ENCODE results near the gene ABCC1. TPM values are rescaled to one million over a fixed set of nuclear protein-coding genes. Genes with fewer than 3 reads are reported as not detected.

The ABCC1 gene
- total RNA-seq, 4 donors from 2014 or later, result 12.1 to 39.2 (median 18.6) TPM

DNA sequence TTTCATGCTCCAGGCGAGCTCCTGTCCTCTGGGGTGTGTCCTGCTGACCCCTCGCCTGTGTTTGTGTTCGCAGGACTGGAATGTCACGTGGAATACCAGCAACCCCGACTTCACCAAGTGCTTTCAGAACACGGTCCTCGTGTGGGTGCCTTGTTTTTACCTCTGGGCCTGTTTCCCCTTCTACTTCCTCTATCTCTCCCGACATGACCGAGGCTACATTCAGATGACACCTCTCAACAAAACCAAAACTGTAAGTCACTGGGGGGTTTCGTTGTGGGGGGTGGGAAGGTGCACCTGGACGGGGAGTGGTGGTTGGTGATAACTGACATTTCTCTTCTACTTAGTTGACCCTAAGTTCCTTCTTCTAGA is 58.3 kb downstream of the ABCC1 start:
- Histone ChIP-seq H3K27ac (no peak overlapping the region), H3K4me3 (no peak overlapping the region), H3K27me3 (no peaks in the 10 kb centered on the region), H3K9me3 (no peaks in the 10 kb centered on the region), H3K36me3 (no peaks in the 10 kb centered on the region), H3K4me1 (no peaks in the 10 kb centered on the region)
- no peak for DNase-seq
- TF ChIP-seq, protein P1, sequence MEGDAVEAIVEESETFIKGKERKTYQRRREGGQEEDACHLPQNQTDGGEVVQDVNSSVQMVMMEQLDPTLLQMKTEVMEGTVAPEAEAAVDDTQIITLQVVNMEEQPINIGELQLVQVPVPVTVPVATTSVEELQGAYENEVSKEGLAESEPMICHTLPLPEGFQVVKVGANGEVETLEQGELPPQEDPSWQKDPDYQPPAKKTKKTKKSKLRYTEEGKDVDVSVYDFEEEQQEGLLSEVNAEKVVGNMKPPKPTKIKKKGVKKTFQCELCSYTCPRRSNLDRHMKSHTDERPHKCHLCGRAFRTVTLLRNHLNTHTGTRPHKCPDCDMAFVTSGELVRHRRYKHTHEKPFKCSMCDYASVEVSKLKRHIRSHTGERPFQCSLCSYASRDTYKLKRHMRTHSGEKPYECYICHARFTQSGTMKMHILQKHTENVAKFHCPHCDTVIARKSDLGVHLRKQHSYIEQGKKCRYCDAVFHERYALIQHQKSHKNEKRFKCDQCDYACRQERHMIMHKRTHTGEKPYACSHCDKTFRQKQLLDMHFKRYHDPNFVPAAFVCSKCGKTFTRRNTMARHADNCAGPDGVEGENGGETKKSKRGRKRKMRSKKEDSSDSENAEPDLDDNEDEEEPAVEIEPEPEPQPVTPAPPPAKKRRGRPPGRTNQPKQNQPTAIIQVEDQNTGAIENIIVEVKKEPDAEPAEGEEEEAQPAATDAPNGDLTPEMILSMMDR (IDR thresholded peaks at IDR 0.05), result no peak
- TF ChIP-seq POLR2A (IDR thresholded peaks at IDR 0.05), result no peak
- intact Hi-C loops (cut with DNase I; ENCODE audit: low total_unique reads), result no loop called here

- intact Hi-C loops (cut with DNase I; ENCODE audit: low total_unique reads), result no loop called here
- Histone ChIP-seq H3K4me1 (no peaks in the 10 kb centered on the region), H3K9me3 (no peaks in the 10 kb centered on the region), H3K27me3 (no peaks in the 10 kb centered on the region), H3K4me3 (no peak overlapping the region), H3K27ac (no peak overlapping the region), H3K36me3 (no peaks in the 10 kb centered on the region)
- no peak for DNase-seq
- no peak for TF ChIP-seq POLR2A (IDR thresholded peaks at IDR 0.05)
- TF ChIP-seq, protein P1 (IDR thresholded peaks at IDR 0.05), result no peak
These were observed 59.2 kb downstream of the ABCC1 start for GRCh38 chr16:16008666-16009065.

DNA sequence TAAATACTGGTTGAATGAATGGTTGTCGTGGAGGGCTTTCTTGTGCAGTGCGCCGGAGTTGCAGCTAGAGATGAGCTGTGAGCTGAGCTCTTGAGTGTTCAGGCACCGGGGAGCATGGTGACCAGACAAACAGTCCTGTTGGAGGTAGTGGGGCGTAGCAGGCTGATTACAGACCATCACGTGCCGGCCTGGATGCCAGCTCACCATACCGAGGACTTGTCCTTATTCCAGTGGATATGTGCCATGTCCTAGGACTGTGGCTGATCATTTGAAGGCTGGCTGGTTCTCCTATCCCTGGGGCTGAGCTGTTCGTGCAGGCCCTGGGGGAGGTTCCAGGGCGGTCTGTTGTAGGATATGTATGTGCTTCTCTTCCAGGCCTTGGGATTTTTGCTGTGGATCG is 60.0 kb downstream of the ABCC1 start:
- DNase-seq, result no peak
- H3K4me3 ChIP-seq, result no peak overlapping the region
- TF ChIP-seq POLR2A (IDR thresholded peaks at IDR 0.05), result no peak
- no peaks in the 10 kb centered on the region for H3K9me3 ChIP-seq
- no peaks in the 10 kb centered on the region for H3K36me3 ChIP-seq
- H3K27me3 ChIP-seq, result no peaks in the 10 kb centered on the region
- H3K27ac ChIP-seq, result no peak overlapping the region
- intact Hi-C loops (cut with DNase I; ENCODE audit: low total_unique reads), result no loop called here
- H3K4me1 ChIP-seq, result no peaks in the 10 kb centered on the region

GRCh38 chr16:16010194-16010593 is 60.8 kb downstream of the ABCC1 start:
- Histone ChIP-seq H3K36me3 (no peaks in the 10 kb centered on the region), H3K4me1 (no peaks in the 10 kb centered on the region), H3K27ac (no peak overlapping the region), H3K27me3 (no peaks in the 10 kb centered on the region), H3K9me3 (no peaks in the 10 kb centered on the region), H3K4me3 (no peak overlapping the region)
- intact Hi-C loops (cut with DNase I; ENCODE audit: low total_unique reads), result no loop called here
- TF ChIP-seq, protein P1 (IDR thresholded peaks at IDR 0.05), result no peak
- TF ChIP-seq POLR2A (IDR thresholded peaks at IDR 0.05), result no peak
- no peak for DNase-seq

GRCh38 chr16:16012144-16012543 is 62.7 kb downstream of the ABCC1 start:
- Histone ChIP-seq H3K36me3 (no peaks in the 10 kb centered on the region), H3K4me3 (no peak overlapping the region), H3K27me3 (no peaks in the 10 kb centered on the region), H3K4me1 (no peaks in the 10 kb centered on the region), H3K27ac (no peak overlapping the region), H3K9me3 (no peaks in the 10 kb centered on the region)
- no peak for DNase-seq
- intact Hi-C loops (cut with DNase I; ENCODE audit: low total_unique reads), result no loop called here
- TF ChIP-seq POLR2A (IDR thresholded peaks at IDR 0.05), result no peak
- TF ChIP-seq, protein P1 (IDR thresholded peaks at IDR 0.05), result no peak

GRCh38 chr16:16013812-16014211 is 64.4 kb downstream of the ABCC1 start:
- no peaks in the 10 kb centered on the region for H3K36me3 ChIP-seq
- intact Hi-C loops (cut with DNase I; ENCODE audit: low total_unique reads), result no loop called here

More at GRCh38 chr16:16013812-16014211, 64.4 kb downstream of the ABCC1 start:
- TF ChIP-seq, protein P1 (IDR thresholded peaks at IDR 0.05), result no peak
- TF ChIP-seq POLR2A (IDR thresholded peaks at IDR 0.05), result no peak
- Histone ChIP-seq H3K9me3 (no peaks in the 10 kb centered on the region), H3K4me3 (no peak overlapping the region), H3K4me1 (no peaks in the 10 kb centered on the region), H3K27me3 (no peaks in the 10 kb centered on the region), H3K27ac (no peak overlapping the region)
- DNase-seq, result no peak
